Activated T-helper 17 cell treated with anti-CD3 and anti-CD28 coated beads, Interleukin-2, amount 50 U/mL, for 72 hours (primary cell): ENCODE measurements around the gene BMPER. TPM values are rescaled to one million over a fixed set of nuclear protein-coding genes. Genes with fewer than 3 reads are reported as not detected.

ENCODE experiments used
- ATAC-seq: fragments of 150-1000 bp; cut with Tn5 transposase; replicated peaks from 2 replicates; pipeline ENCODE4 v1.10.0; 2021; ENCODE audit warnings: mild to moderate bottlenecking, moderate library complexity
- H3K27ac Mint-ChIP-seq: one replicate; pipeline ENCODE4 v1.8.0; 2022; ENCODE audit warnings: mixed read lengths
- H3K27me3 Mint-ChIP-seq: one replicate; pipeline ENCODE4 v1.8.0; 2022; ENCODE audit warnings: mixed read lengths
- H3K36me3 Mint-ChIP-seq: one replicate; pipeline ENCODE4 v1.8.0; 2022; ENCODE audit warnings: low read depth, mild to moderate bottlenecking, mixed read lengths
- H3K4me1 Mint-ChIP-seq: one replicate; pipeline ENCODE4 v1.8.0; 2022; ENCODE audit warnings: mixed read lengths
- H3K4me3 Mint-ChIP-seq: one replicate; pipeline ENCODE4 v1.8.0; 2022; ENCODE audit warnings: mild to moderate bottlenecking, mixed read lengths
- H3K9me3 Mint-ChIP-seq: one replicate; pipeline ENCODE4 v1.8.0; 2022; ENCODE audit warnings: mixed read lengths
- total RNA-seq, 2 donors: library from RNA; stranded (reverse); gene quantifications; one replicate each; pipeline ENCODE4 v1.2.3, GENCODE V29; 2022

The BMPER gene
- total RNA-seq, 2 donors from 2014 or later: 0.45 TPM; not detected in 1

- H3K4me3 Mint-ChIP-seq: no peak overlapping the region
- no peaks in the 10 kb centered on the region for H3K4me1 Mint-ChIP-seq
- ATAC-seq: no peak
- H3K27me3 Mint-ChIP-seq: peaks cover 4% of the 10 kb centered on the region
- peaks cover 10% of the 10 kb centered on the region for H3K9me3 Mint-ChIP-seq
- H3K27ac Mint-ChIP-seq: no peak overlapping the region
- no peaks in the 10 kb centered on the region for H3K36me3 Mint-ChIP-seq
Measured at GRCh38 chr7:34131371-34131770, 226.0 kb downstream of the BMPER start.

DNA sequence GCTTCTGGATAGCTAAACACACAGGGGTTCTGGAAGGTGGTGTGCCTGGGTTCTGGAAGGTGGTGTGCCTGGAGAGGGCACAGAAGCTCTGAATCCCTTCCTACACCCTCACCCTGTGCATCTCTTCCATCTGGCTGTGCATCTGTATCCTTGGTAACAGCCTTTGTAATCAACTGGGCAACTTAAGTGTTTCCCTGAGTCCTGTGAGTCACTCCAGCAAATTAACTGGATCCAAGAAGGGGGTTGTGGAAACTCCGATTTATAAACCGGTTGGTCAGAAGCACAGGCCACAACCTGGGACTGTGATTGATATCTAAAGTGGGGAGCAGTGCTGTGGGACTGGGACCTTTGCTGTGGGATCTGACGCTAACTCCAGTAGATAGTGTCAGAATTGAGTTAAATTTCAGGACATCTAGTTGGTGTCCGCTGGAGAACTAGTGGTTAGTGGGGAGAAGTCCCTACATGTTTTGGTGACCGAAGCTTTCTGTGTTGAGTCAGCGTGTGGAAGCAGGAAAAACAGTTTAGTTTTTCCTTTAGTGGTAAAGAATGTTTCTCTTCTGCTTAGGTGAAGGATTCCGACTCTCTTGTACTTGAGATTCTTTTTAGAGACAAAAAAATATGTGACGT is 228.1 kb downstream of the BMPER start:
- H3K4me1 Mint-ChIP-seq: no peaks in the 10 kb centered on the region

DNA sequence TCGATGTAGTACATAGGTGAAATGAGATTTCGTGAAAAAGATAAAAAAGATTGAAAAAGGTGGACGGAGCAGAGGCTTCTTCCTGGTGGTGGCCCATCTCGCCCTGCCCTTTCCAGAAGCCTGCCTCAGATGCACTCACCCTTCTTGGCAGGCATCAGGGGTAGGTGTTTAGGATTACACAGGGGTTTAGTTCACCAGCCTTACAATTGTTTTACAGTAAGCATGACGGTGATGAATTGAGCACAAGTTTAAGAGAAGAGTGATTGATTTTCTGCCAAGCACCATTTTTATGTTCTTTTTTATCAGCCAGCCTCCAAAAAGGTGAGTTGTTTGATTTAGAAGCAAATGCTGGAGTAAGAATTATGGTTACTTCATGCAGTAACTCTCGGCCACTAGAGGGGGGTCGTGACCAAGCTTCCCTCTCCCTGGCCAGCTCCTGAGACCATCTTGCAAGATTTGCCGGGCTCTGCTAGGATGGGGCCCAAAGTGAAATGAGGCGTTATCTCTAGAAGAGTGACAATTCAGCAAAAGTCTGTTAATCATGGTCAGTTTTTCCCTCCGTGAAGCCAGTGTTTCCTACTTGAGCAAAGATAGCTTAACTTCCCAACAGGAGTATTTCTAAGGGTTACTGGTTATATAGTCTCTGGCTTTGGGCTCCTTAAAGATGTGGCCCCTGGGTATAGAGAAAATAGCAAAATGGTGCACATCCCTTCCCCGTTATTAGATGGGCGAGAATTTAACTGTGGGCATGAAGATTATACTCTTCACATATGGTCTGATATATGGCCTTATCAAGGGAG is 228.8 kb downstream of the BMPER start:
- H3K27ac Mint-ChIP-seq: no peak overlapping the region
- ATAC-seq: no peak
- no peak overlapping the region for H3K4me3 Mint-ChIP-seq
- H3K9me3 Mint-ChIP-seq: no peaks in the 10 kb centered on the region
- H3K36me3 Mint-ChIP-seq: no peaks in the 10 kb centered on the region
- H3K4me1 Mint-ChIP-seq: no peaks in the 10 kb centered on the region
- H3K27me3 Mint-ChIP-seq: no peaks in the 10 kb centered on the region

More for the DNA sequence above, 228.1 kb downstream of the BMPER start:
- no peak overlapping the region for H3K4me3 Mint-ChIP-seq
- no peak for ATAC-seq
- no peaks in the 10 kb centered on the region for H3K9me3 Mint-ChIP-seq
- H3K27ac Mint-ChIP-seq: no peak overlapping the region
- H3K27me3 Mint-ChIP-seq: no peaks in the 10 kb centered on the region
- H3K36me3 Mint-ChIP-seq: no peaks in the 10 kb centered on the region

DNA sequence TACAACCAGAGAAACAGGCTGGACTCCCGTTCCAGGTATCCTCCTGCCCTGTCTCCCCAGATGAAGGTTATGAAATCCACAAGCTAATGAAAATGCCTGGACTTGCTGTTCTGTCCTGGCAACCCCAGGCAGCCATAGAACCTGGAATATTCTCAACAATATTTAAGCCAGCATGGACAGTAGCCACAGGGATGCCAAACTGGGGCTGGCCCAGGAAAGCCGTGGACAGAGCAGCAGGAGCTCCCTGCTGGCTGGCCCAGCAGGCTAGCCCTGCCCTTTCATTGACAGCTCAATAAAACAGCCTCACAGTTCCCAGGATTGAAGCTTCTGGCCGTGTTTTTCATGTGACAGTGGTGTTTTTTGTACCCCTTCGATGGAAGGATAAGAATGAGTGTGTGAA is 230.6 kb downstream of the BMPER start:
- no peaks in the 10 kb centered on the region for H3K4me1 Mint-ChIP-seq
- no peak overlapping the region for H3K27ac Mint-ChIP-seq

DNA sequence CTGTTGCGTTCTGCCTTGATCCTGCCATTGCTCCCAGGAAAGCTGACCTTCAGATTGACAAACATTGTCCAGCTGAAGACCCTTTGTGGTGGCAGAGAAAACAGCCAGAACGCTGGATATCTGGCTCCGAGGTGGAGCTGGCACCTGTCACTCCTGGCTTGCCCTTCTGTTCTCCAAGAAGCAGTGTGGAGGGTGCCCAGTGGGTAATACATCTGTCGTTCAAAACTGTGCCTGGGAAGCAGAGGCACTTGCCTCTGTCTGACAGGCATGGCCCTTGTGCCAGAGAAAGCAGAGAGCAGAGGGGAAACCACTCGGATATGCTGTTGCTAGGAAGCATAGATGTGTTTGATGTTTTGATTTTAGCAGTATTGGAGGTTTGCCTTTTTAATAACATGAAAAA is 231.4 kb downstream of the BMPER start:
- H3K27ac Mint-ChIP-seq: no peak overlapping the region
- H3K27me3 Mint-ChIP-seq: no peaks in the 10 kb centered on the region
- H3K9me3 Mint-ChIP-seq: peaks cover 5% of the 10 kb centered on the region
- H3K4me1 Mint-ChIP-seq: no peaks in the 10 kb centered on the region
- ATAC-seq: no peak
- no peak overlapping the region for H3K4me3 Mint-ChIP-seq
- H3K36me3 Mint-ChIP-seq: no peaks in the 10 kb centered on the region

More for the DNA sequence above, 230.6 kb downstream of the BMPER start:
- no peak for ATAC-seq
- Mint-ChIP-seq H3K36me3 (no peaks in the 10 kb centered on the region), H3K27me3 (no peaks in the 10 kb centered on the region), H3K9me3 (peaks cover 5% of the 10 kb centered on the region), H3K4me3 (no peak overlapping the region)

- no peak overlapping the region for H3K4me3 Mint-ChIP-seq
- H3K36me3 Mint-ChIP-seq: no peaks in the 10 kb centered on the region
- no peaks in the 10 kb centered on the region for H3K4me1 Mint-ChIP-seq
- no peak for ATAC-seq
- H3K27ac Mint-ChIP-seq: no peak overlapping the region
- no peaks in the 10 kb centered on the region for H3K27me3 Mint-ChIP-seq
- peaks cover 5% of the 10 kb centered on the region for H3K9me3 Mint-ChIP-seq
Measured at GRCh38 chr7:34137176-34137575, 231.8 kb downstream of the BMPER start.

DNA sequence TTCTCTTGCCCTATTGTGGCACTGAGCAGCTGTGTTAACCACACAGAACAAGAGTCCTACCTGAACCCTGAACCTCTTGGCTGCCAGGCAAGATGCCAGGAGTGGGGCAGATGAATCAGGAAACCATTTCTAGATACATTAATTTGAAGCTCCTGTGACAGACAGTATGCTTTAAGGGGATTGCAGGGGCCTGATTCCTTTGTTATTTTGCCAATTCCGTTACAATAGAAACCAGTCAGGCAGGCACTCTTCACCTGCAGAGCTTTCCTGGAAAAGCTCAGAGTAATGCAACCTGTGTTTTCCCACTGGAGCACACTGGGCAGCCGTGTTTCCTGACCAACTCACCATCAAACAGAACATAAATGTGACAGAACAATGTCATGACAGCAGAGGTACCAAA is 233.1 kb downstream of the BMPER start:
- Mint-ChIP-seq H3K27ac (no peak overlapping the region), H3K4me3 (no peak overlapping the region), H3K4me1 (no peaks in the 10 kb centered on the region), H3K27me3 (no peaks in the 10 kb centered on the region), H3K36me3 (no peaks in the 10 kb centered on the region), H3K9me3 (peaks cover 5% of the 10 kb centered on the region)
- ATAC-seq: no peak

GRCh38 chr7:34139086-34139485 is 233.7 kb downstream of the BMPER start:
- no peak overlapping the region for H3K27ac Mint-ChIP-seq
- H3K9me3 Mint-ChIP-seq: peaks cover 8% of the 10 kb centered on the region
- no peaks in the 10 kb centered on the region for H3K4me1 Mint-ChIP-seq
- ATAC-seq: no peak
- H3K27me3 Mint-ChIP-seq: peaks cover 3% of the 10 kb centered on the region
- no peak overlapping the region for H3K4me3 Mint-ChIP-seq
- H3K36me3 Mint-ChIP-seq: no peaks in the 10 kb centered on the region

DNA sequence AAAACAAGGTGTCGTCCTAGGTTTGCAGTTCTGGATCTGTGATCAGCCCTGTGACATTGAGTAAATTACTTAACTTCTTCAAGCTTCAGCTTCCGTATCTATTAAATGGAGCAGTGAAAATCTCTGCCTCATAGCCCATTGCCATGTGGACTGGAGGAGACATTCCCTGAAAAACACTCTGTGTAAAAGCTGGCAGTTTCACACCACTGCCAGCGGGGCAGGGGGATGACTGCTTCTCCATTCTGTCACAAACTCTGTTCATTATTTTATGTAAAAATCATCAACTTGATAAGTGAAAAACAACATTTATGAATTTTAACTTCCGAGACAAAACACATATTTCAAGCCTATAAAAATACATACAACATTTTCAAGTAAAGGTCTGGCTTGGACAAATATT is 234.7 kb downstream of the BMPER start:
- no peak overlapping the region for H3K27ac Mint-ChIP-seq
- peaks cover 3% of the 10 kb centered on the region for H3K27me3 Mint-ChIP-seq
- no peak for ATAC-seq
- no peaks in the 10 kb centered on the region for H3K36me3 Mint-ChIP-seq
- no peaks in the 10 kb centered on the region for H3K4me1 Mint-ChIP-seq
- peaks cover 10% of the 10 kb centered on the region for H3K9me3 Mint-ChIP-seq
- no peak overlapping the region for H3K4me3 Mint-ChIP-seq

GRCh38 chr7:34143402-34143801 is 238.1 kb downstream of the BMPER start:
- no peaks in the 10 kb centered on the region for H3K4me1 Mint-ChIP-seq
- no peaks in the 10 kb centered on the region for H3K36me3 Mint-ChIP-seq
- H3K9me3 Mint-ChIP-seq: peaks cover 10% of the 10 kb centered on the region
- ATAC-seq: no peak
- peaks cover 3% of the 10 kb centered on the region for H3K27me3 Mint-ChIP-seq
- H3K27ac Mint-ChIP-seq: no peak overlapping the region
- H3K4me3 Mint-ChIP-seq: no peak overlapping the region

- no peak overlapping the region for H3K4me3 Mint-ChIP-seq
- peaks cover 6% of the 10 kb centered on the region for H3K9me3 Mint-ChIP-seq
- H3K36me3 Mint-ChIP-seq: no peaks in the 10 kb centered on the region
- no peak overlapping the region for H3K27ac Mint-ChIP-seq
- ATAC-seq: no peak
- H3K4me1 Mint-ChIP-seq: no peaks in the 10 kb centered on the region
- peaks cover 3% of the 10 kb centered on the region for H3K27me3 Mint-ChIP-seq
Measured at GRCh38 chr7:34145603-34146002, 240.3 kb downstream of the BMPER start.

DNA sequence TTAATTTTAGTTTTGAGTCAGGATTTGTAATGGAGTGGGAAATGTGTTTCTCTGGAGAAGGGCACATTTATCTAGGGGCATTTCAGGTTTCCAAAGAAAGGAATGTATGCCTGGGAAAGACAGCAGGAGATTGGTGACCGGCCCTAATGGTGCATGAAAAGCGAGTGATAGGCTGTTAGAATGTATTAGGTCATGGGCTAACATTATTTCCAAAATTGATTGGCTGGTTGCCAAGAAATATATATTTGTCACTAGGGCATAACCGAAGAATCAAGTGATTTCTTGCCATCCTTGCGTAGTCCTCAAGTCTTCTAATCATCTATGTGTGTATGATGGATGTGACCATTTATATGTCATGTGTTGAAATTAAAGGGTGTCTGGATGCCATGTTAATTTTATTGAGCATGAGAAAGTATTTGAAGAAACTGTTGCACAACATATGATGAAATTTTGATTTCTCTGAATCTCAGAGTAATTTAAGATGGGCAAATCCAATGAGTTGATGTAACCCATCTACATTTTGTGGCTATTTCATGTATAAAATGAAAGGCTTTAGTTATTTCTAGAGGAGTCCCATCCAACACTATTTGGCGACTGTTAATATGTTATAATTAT is 248.4 kb downstream of the BMPER start:
- H3K4me1 Mint-ChIP-seq: no peaks in the 10 kb centered on the region
- H3K27me3 Mint-ChIP-seq: no peaks in the 10 kb centered on the region
- H3K4me3 Mint-ChIP-seq: no peak overlapping the region
- no peaks in the 10 kb centered on the region for H3K36me3 Mint-ChIP-seq
- no peak overlapping the region for H3K27ac Mint-ChIP-seq
- no peaks in the 10 kb centered on the region for H3K9me3 Mint-ChIP-seq
- ATAC-seq: no peak

DNA sequence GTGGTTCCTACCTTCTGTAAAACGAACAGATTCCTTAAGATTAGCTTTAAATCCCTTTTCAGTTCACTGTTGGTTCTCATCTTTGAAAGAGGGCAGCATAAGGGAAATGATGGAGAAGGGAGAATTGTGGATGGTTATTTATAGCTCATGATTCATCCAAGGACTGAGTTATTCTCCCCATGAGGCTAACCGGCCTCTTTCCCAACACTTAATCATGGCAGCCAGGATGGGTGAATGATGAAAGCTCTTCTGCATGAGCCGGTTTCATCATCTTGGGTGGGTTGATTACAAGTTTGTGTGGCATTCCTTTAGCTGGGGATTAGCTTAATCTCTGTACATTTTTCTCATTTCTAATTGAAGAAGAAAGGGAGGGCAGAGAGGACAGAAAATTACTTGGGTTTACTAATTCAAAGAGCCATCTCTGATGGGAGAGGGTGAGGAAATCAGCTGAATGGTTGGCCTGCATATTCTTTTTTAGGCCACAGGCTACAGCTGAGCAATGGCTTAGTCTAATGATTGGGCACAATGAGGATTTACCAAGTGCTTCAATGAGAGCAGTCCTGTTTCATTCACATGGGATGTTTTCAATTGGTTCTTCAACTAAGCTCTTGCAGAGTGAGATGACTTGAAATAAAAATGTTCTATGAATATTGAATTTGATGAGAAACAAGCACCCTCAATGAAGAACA is 250.0 kb downstream of the BMPER start:
- H3K36me3 Mint-ChIP-seq: no peaks in the 10 kb centered on the region
- H3K4me1 Mint-ChIP-seq: no peaks in the 10 kb centered on the region
- no peak overlapping the region for H3K27ac Mint-ChIP-seq
- no peaks in the 10 kb centered on the region for H3K9me3 Mint-ChIP-seq
- ATAC-seq: no peak
- no peaks in the 10 kb centered on the region for H3K27me3 Mint-ChIP-seq
- H3K4me3 Mint-ChIP-seq: no peak overlapping the region

- H3K4me1 Mint-ChIP-seq: no peaks in the 10 kb centered on the region
- no peak overlapping the region for H3K4me3 Mint-ChIP-seq
- H3K9me3 Mint-ChIP-seq: no peaks in the 10 kb centered on the region
- ATAC-seq: no peak
- no peak overlapping the region for H3K27ac Mint-ChIP-seq
- no peaks in the 10 kb centered on the region for H3K36me3 Mint-ChIP-seq
- no peaks in the 10 kb centered on the region for H3K27me3 Mint-ChIP-seq
Measured at GRCh38 chr7:34156336-34156735, 251.0 kb downstream of the BMPER start.
